ENCODE results near the gene TNFRSF13B. TPM values are rescaled to one million over a fixed set of nuclear protein-coding genes. Genes with fewer than 3 reads are reported as not detected.
A peak's percentile ranks its signal among the peaks of the same experiment; 100 is the strongest.
"Not testable (repeated sequence)": the region's sequence is repeated elsewhere in the genome, so short reads cannot be mapped to it uniquely, and the experiment has no call there.

The TNFRSF13B gene
- total RNA-seq, 1 experiment from 2014 or later = not detected

DNA sequence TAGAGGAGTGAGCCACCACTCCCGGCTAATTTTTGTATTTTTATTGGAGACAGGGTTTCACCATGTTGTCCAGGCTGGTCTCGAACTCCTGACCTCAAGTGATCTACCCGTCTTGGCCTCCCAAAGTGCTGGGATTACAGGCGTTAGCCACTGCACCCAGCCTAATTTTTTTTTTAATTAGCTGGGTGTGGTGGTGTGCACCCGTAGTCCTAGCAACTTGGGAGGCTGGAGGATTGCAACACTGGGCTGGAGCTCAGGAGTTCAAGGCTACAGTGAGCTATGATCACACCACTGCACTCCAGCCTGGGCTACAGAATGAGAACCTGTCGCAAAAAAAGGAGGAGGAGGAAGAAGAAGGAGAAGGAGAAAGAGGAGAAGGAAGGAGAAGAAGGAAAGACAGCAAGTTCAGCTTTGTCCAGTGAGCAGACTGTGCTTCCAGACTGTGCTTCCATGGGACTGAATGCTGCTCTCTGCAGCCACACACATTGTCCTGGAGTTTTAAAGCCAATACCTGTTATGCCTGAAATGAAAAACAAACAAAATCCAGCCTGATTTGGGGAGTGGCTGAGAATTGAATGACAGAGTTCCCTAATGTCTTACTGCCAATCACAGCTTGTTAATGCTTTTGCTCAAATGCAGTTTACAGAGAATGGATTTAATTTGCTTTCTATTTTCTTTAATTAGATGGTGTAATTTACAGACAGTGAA, 2.8 kb upstream of the TNFRSF13B start:
- Histone ChIP-seq H3K4me3 (ENCODE audit: low read length) (peak overlapping the region; percentile 55; the same call in 1 of the 2 replicates), H3K27me3 (ENCODE audit: low read length) (peaks cover 3% of the 10 kb centered on the region; the same call in 1 of the 2 replicates)

DNA sequence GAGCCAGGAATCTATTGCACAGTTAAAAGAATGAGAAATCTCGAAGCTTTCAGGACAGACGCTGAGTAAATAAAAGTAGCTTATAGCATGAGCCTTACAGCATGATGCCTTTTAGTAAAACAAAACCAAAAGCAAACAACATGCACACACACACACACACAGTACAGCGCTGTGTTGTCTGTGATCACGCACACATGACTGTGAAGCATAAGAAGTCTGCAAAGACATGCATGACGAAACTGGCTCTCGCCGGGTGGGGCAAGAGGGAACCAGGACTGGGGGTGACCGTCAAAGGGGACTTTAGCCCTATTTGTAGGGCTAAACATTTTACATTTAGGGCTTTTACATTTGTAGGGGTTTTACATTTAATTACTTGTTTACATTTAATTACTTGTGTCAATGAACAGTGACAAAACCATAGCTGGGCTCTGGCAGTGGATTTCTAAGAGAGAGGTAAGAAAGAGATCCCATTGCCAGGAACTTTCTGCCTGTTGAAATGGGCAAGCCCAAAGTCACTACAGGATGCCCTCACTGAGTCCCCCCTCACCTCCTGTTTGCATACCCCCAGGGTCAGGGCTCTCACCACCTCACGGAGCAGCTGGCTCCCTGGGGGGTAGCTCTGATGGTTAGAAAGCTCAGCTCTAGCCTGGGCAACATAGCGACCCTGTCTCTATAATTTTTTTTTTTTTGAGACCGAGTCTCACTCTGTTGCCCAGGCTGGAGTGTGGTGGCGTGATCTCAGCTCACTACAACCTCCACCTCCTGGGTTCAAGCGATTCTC, 2.0 kb upstream of the TNFRSF13B start:
- peak; percentile 65 for DNase-seq
- H3K4me1 ChIP-seq (ENCODE audit: low read length) = peaks cover 74% of the 10 kb centered on the region
- no peak overlapping the region for H2AFZ ChIP-seq (ENCODE audit: low read length)
- no peaks in the 10 kb centered on the region for H3K9me2 ChIP-seq (replicated peaks; ENCODE audit: insufficient read depth, low read length)
- H3K27ac ChIP-seq (ENCODE audit: low read length) = no peak overlapping the region
- peaks cover 21% of the 10 kb centered on the region; the same call in 1 of the 2 replicates for H4K20me1 ChIP-seq (ENCODE audit: insufficient read depth, low read depth, low read length)
- no peak overlapping the region for H3K4me3 ChIP-seq (ENCODE audit: low read length)
- H3K9ac ChIP-seq (ENCODE audit: low read length) = no peak overlapping the region
- no peaks in the 10 kb centered on the region for H3K36me3 ChIP-seq (ENCODE audit: insufficient read depth, low read length)
- peaks cover 3% of the 10 kb centered on the region; the same call in 1 of the 2 replicates for H3K27me3 ChIP-seq (ENCODE audit: low read length)
- no peaks in the 10 kb centered on the region for H3K79me2 ChIP-seq (ENCODE audit: low read length)
- peak overlapping the region; percentile 7 for H3K4me2 ChIP-seq (ENCODE audit: low read depth, low read length, poor library complexity, severe bottlenecking)
- H3K9me3 ChIP-seq (ENCODE audit: low read length) = no peaks in the 10 kb centered on the region

More for the DNA sequence above, 2.8 kb upstream of the TNFRSF13B start:
- no peak overlapping the region for H3K9ac ChIP-seq (ENCODE audit: low read length)
- H3K36me3 ChIP-seq (ENCODE audit: insufficient read depth, low read length) = no peaks in the 10 kb centered on the region
- no peak for DNase-seq
- H3K4me1 ChIP-seq (ENCODE audit: low read length) = peaks cover 71% of the 10 kb centered on the region
- peak overlapping the region; percentile 72 for H3K4me2 ChIP-seq (ENCODE audit: low read depth, low read length, poor library complexity, severe bottlenecking)
- H3K9me2 ChIP-seq (replicated peaks; ENCODE audit: insufficient read depth, low read length) = no peaks in the 10 kb centered on the region
- no peaks in the 10 kb centered on the region for H3K9me3 ChIP-seq (ENCODE audit: low read length)
- H4K20me1 ChIP-seq (ENCODE audit: insufficient read depth, low read depth, low read length) = peaks cover 21% of the 10 kb centered on the region; the same call in 1 of the 2 replicates
- no peak overlapping the region for H2AFZ ChIP-seq (ENCODE audit: low read length)
- peak overlapping the region; percentile 77 for H3K27ac ChIP-seq (ENCODE audit: low read length)
- no peaks in the 10 kb centered on the region for H3K79me2 ChIP-seq (ENCODE audit: low read length)

DNA sequence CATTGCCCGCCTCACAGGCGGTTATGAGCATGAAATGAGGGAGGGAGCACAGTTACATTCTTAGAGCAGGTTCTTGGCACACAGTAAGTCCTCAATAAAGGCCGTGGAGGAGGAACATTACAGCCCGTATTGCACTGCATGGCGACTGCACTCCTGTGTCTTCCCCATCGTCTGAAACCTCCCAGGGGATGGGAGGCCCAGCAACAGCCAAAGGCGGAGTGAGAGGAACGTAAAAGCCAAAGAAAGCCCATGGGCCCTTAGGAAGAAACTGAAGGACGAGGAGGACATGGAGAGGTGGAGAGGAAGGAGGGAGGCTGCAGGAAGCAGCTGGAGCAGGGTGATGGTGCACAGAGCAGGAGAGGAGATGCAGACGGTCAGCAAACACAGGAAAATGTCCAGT, 1.1 kb upstream of the TNFRSF13B start:
- Histone ChIP-seq H4K20me1 (ENCODE audit: insufficient read depth, low read depth, low read length) (peaks cover 18% of the 10 kb centered on the region; the same call in 1 of the 2 replicates), H3K4me1 (ENCODE audit: low read length) (peaks cover 79% of the 10 kb centered on the region)
- DNase-seq; H3K27ac ChIP-seq (ENCODE audit: low read length); H3K4me2 ChIP-seq (ENCODE audit: low read depth, low read length, poor library complexity, severe bottlenecking); H3K4me3 ChIP-seq (ENCODE audit: low read length); H3K79me2 ChIP-seq (ENCODE audit: low read length); H3K27me3 ChIP-seq (ENCODE audit: low read length); H3K9me3 ChIP-seq (ENCODE audit: low read length); H3K9me2 ChIP-seq (replicated peaks; ENCODE audit: insufficient read depth, low read length); H2AFZ ChIP-seq (ENCODE audit: low read length); H3K36me3 ChIP-seq (ENCODE audit: insufficient read depth, low read length); H3K9ac ChIP-seq (ENCODE audit: low read length): not testable (repeated sequence)

DNA sequence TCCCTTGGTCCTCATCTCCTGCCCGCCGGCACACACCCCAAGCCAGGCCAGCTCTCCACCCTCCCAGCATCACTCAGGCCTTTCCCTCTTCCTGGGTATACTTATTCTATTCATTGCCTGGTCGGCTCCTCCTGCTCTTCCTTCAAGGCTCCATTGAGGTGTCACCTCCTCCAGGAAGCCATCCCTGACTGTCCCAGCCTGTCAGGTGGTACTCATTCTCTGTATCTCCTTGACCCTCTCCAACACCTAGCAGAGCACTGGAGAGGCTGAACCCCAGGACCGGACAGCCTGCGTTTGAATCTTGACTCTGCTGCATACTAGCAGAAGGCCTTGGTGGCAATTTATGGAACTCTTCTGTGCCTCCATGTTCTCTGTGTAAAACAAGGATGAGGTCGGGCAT, 428 bp upstream of the TNFRSF13B start:
- Histone ChIP-seq H3K27me3 (ENCODE audit: low read length) (peaks cover 3% of the 10 kb centered on the region; the same call in 1 of the 2 replicates), H2AFZ (ENCODE audit: low read length) (no peak overlapping the region), H4K20me1 (ENCODE audit: insufficient read depth, low read depth, low read length) (peaks cover 18% of the 10 kb centered on the region; the same call in 1 of the 2 replicates), H3K9ac (ENCODE audit: low read length) (no peak overlapping the region), H3K36me3 (ENCODE audit: insufficient read depth, low read length) (no peaks in the 10 kb centered on the region), H3K79me2 (ENCODE audit: low read length) (no peaks in the 10 kb centered on the region), H3K4me2 (ENCODE audit: low read depth, low read length, poor library complexity, severe bottlenecking) (no peak overlapping the region), H3K9me2 (replicated peaks; ENCODE audit: insufficient read depth, low read length) (no peaks in the 10 kb centered on the region), H3K4me1 (ENCODE audit: low read length) (peaks cover 73% of the 10 kb centered on the region), H3K9me3 (ENCODE audit: low read length) (no peaks in the 10 kb centered on the region), H3K27ac (ENCODE audit: low read length) (no peak overlapping the region), H3K4me3 (ENCODE audit: low read length) (no peak overlapping the region)
- no peak for DNase-seq

DNA sequence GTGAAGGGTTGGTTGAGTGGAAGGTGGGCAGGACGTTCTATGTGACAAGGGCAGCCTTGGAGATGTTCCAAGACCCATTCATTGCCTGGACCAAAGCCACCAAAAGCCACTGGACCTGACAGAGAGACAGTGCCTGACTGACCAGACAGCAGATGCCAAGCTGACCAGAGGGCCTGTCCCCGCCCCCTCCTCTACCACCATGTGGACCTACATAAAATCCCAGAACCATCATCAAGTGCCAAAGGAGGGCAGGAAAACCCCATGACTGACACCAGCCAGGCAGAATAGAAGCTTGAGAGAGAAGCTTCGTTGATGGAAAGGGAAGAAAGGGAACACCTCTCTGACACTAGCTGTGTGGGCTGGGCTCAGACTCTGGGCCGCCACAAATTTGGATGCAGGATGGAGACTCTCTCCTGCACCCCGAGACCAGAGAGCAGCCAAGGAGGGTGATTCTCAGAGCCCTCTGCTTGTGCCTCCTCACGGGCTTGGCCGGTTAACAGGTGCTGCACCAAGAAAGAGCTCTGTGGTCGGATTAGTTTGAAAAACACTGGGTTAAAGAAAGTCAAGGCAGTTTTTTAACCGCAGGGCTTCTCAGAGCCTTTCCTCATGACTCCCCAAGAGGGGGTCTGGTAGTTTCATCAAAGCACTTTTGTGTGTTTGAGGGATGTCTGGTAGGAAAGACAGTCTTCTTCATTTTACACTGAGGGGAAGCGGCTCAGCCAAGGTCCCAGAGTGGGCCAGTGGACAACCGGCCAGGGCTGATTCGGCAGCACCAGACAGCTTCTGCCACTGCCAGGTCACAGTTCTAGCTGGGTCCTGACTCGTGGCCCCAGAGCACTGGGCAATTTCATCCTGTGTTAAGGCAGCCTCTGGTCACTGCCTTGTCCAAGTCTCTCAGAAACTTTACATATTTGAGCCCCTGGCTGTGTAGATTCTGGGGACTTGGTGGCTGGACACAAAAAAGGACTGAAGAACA, 1.7 kb downstream of the TNFRSF13B start:
- Histone ChIP-seq H3K4me1 (ENCODE audit: low read length) (peaks cover 51% of the 10 kb centered on the region), H3K4me2 (ENCODE audit: low read depth, low read length, poor library complexity, severe bottlenecking) (no peak overlapping the region), H3K9me2 (replicated peaks; ENCODE audit: insufficient read depth, low read length) (no peaks in the 10 kb centered on the region), H3K27ac (ENCODE audit: low read length) (no peak overlapping the region), H3K9me3 (ENCODE audit: low read length) (no peaks in the 10 kb centered on the region), H4K20me1 (ENCODE audit: insufficient read depth, low read depth, low read length) (peaks cover 12% of the 10 kb centered on the region; the same call in 1 of the 2 replicates), H3K36me3 (ENCODE audit: insufficient read depth, low read length) (no peaks in the 10 kb centered on the region), H2AFZ (ENCODE audit: low read length) (no peak overlapping the region), H3K4me3 (ENCODE audit: low read length) (no peak overlapping the region), H3K27me3 (ENCODE audit: low read length) (0 out of 2 replicates have a peak, but pooled peaks cover 2% of the 10 kb centered on the region), H3K79me2 (ENCODE audit: low read length) (no peaks in the 10 kb centered on the region), H3K9ac (ENCODE audit: low read length) (no peak overlapping the region)
- no peak for DNase-seq

DNA sequence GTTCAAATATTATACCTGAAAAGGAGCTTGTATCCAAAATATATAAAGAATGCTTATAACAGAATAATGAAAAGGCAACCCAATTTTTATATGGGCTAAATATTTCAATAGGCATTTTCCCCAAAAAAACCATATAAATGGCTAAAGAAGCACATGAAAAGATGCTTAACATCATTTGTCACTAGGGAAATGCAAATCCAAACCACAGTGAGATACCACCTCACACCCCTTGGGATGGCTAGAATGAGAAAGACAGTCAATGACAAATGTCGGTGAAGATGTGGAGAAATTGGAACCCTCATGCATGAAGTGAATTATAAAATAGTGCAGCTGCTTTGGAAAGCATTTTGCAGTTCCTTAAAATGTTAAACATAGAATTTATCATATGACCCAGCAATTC, 3.1 kb downstream of the TNFRSF13B start:
- H3K9me2 ChIP-seq (replicated peaks; ENCODE audit: insufficient read depth, low read length) = no peaks in the 10 kb centered on the region
- no peak overlapping the region for H3K27ac ChIP-seq (ENCODE audit: low read length)
- H3K9me3 ChIP-seq (ENCODE audit: low read length) = no peaks in the 10 kb centered on the region
- no peaks in the 10 kb centered on the region for H3K79me2 ChIP-seq (ENCODE audit: low read length)
- no peak overlapping the region for H2AFZ ChIP-seq (ENCODE audit: low read length)
- H4K20me1 ChIP-seq (ENCODE audit: insufficient read depth, low read depth, low read length) = peaks cover 11% of the 10 kb centered on the region; the same call in 1 of the 2 replicates
- peaks cover 37% of the 10 kb centered on the region for H3K4me1 ChIP-seq (ENCODE audit: low read length)
- H3K27me3 ChIP-seq (ENCODE audit: low read length) = 0 out of 2 replicates have a peak, but pooled peaks cover 2% of the 10 kb centered on the region
- DNase-seq = peak; percentile 64
- peak overlapping the region; percentile 30 for H3K4me2 ChIP-seq (ENCODE audit: low read depth, low read length, poor library complexity, severe bottlenecking)
- H3K4me3 ChIP-seq (ENCODE audit: low read length) = no peak overlapping the region
- H3K36me3 ChIP-seq (ENCODE audit: insufficient read depth, low read length) = no peaks in the 10 kb centered on the region
- H3K9ac ChIP-seq (ENCODE audit: low read length) = no peak overlapping the region

DNA sequence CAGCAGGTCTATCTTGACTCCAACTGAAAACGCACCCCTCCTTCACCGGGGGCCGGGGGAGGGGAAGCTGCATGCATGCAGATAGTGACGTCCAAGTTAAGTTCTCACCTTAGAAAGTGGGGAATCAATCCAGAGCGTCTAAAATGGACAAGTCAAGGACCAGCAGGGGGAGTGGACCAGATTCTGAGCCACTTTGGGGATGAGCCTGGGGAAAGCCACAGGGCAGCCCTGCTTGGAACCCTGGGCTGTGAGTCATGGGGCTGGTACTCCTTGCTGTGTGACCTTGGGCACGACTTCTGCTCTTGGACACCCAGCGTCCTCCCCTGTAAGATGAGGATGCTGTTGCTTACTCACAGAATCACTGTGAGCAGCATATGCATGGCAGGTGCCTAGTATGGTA, 9.1 kb downstream of the TNFRSF13B start:
- Histone ChIP-seq H3K9me3 (ENCODE audit: low read length) (no peaks in the 10 kb centered on the region), H3K4me3 (ENCODE audit: low read length) (no peak overlapping the region), H3K4me2 (ENCODE audit: low read depth, low read length, poor library complexity, severe bottlenecking) (no peak overlapping the region), H4K20me1 (ENCODE audit: insufficient read depth, low read depth, low read length) (no peaks in the 10 kb centered on the region), H3K36me3 (ENCODE audit: insufficient read depth, low read length) (no peaks in the 10 kb centered on the region), H2AFZ (ENCODE audit: low read length) (no peak overlapping the region), H3K27ac (ENCODE audit: low read length) (no peak overlapping the region), H3K27me3 (ENCODE audit: low read length) (peaks cover 8% of the 10 kb centered on the region; the same call in 1 of the 2 replicates), H3K9me2 (replicated peaks; ENCODE audit: insufficient read depth, low read length) (no peaks in the 10 kb centered on the region), H3K79me2 (ENCODE audit: low read length) (no peaks in the 10 kb centered on the region), H3K4me1 (ENCODE audit: low read length) (peaks cover 11% of the 10 kb centered on the region), H3K9ac (ENCODE audit: low read length) (no peak overlapping the region)
- no peak for DNase-seq

Measured in Karpas-422 (cell line).